WERI-Rb-1 (cell line): ENCODE measurements around the gene COX19.
A peak's percentile ranks its signal among the peaks of the same experiment; 100 is the strongest.

Source experiments
- DNase-seq: peaks from one replicate; pipeline ENCODE4 v3.0.0-alpha.2; 2020
- H3K27ac ChIP-seq: fragments of 250-450 bp; sonication (Bioruptor Pico); 2 replicates; pipeline ENCODE4 v1.5.1; 2020; ENCODE audit warnings: mild to moderate bottlenecking, moderate library complexity
- H3K27me3 ChIP-seq: fragments of 250-450 bp; sonication (Bioruptor Pico); 2 replicates; pipeline ENCODE4 v1.5.1; 2021; ENCODE audit warnings: mild to moderate bottlenecking, low read depth, moderate library complexity; ENCODE audit not compliant: insufficient read depth, severe bottlenecking
- H3K36me3 ChIP-seq: fragments of 250-450 bp; sonication (Bioruptor Pico); 2 replicates; pipeline ENCODE4 v1.5.1; 2020; ENCODE audit warnings: mild to moderate bottlenecking, moderate library complexity
- H3K4me3 ChIP-seq: 2 replicates; pipeline ENCODE4 v1.5.1; 2011; ENCODE audit warnings: low read depth, mild to moderate bottlenecking, control low read depth, low read length
- H3K9me3 ChIP-seq: fragments of 250-450 bp; sonication (Bioruptor Pico); 2 replicates; pipeline ENCODE4 v1.5.1; 2021; ENCODE audit warnings: mild to moderate bottlenecking, moderate library complexity; ENCODE audit not compliant: severe bottlenecking
- CTCF ChIP-seq: IDR thresholded peaks from 2 replicates; pipeline ENCODE4 v1.5.1; 2011; ENCODE audit warnings: low read depth, mild to moderate bottlenecking, control low read depth, inconsistent platforms, low read length

COX19 gene, protein sequence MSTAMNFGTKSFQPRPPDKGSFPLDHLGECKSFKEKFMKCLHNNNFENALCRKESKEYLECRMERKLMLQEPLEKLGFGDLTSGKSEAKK

GRCh38 chr7:974820-975681 is at the start of gene COX19:
COX19 (minus strand) TSS chr7:975549; CDS start chr7:975509, 40 bp downstream.
- peak within 1 kb of the TSS; percentile 98 for H3K4me3 ChIP-seq
- no peaks in the 10 kb centered on the region for H3K9me3 ChIP-seq
- no peaks in the 10 kb centered on the region for H3K27me3 ChIP-seq
- no peak for TF ChIP-seq CTCF
- H3K27ac ChIP-seq: peak within 1 kb of the TSS; percentile 88
- DNase-seq: peak; percentile 86
- H3K36me3 ChIP-seq: peaks cover 35% of the 10 kb centered on the region

DNA sequence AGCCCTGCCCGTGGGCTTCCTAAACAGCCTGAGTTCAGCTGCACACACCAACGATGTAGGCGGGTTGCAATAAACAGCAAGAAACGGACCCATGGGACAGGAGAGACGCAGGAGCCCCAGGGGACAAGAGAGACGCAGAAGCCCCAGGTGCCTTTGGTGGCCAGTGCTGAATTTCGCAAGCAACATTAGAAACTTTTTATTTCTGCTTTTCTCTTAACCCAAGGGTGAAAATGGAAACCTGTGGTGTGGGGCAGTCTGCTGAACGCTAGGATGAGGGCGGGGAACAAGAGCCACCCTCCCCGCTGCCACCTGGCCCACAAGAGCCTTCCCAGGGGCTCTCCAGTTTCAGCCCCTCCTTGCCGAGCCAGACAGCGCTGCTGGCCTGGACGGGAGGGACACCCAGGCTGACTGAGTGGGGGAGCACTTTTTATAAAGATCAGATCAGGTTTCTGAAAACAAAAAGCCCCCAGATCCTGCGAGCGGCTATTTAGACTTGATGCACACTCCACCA is 49.0 kb upstream of the COX19 start:
- Histone ChIP-seq H3K27me3 (no peaks in the 10 kb centered on the region), H3K27ac (no peak overlapping the region), H3K9me3 (no peaks in the 10 kb centered on the region), H3K36me3 (peaks cover 37% of the 10 kb centered on the region), H3K4me3 (no peak overlapping the region)
- TF ChIP-seq CTCF: no peak
- DNase-seq: no peak

DNA sequence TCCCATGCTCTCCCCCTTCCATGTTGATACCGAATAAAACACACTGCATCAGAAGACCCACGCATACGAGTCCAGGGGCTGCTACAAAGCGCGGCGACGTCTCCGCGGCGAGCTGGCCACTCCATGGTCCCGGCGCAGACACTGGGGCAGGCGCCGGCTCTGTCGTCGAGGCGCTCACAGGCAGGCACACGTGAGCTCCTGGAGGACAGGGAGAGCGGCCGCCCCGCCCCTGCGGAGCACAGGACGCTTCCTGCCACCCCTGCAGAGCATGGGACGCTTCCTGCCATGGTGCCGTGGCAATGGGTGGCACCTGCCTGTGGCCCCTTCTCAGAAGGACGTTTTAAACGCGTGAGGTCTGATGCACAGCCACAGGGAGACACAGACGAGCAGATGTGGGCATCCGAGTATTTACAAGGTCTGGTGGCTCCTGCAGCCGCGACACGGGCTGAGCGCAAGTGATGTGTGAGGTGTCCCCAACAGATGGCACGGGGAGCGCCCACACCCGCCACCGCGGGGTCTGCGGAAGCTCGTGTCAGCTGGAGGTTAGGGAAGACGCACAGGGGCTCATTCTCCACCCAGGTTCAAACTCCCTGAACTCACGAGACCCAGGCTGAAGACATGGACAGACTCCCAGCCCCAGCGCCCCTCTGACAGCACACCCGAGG is 47.6 kb upstream of the COX19 start:
- H3K36me3 ChIP-seq: peaks cover 40% of the 10 kb centered on the region
- H3K9me3 ChIP-seq: no peaks in the 10 kb centered on the region
- DNase-seq: no peak
- H3K27ac ChIP-seq: no peak overlapping the region
- no peak overlapping the region for H3K4me3 ChIP-seq
- no peaks in the 10 kb centered on the region for H3K27me3 ChIP-seq
- TF ChIP-seq CTCF: no peak

DNA sequence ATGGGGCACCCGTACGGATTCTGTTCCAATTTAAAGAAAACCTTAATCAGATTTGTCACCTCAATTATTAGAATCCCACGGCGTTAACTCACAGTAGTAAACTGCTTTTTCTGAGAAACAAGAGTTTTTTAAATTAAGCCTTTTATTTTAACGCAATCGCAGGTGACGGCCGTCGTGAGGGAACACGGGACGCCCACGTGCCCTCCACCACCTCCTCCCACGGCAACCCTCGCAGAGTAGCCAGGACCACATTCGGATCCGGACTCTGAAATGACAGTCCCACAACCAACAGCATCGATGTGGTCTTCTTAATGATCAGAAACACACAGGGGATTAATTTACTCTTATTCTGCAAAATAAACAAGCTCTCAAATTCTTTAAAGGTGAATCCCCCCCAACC is 47.0 kb upstream of the COX19 start:
- Histone ChIP-seq H3K4me3 (no peak overlapping the region), H3K27ac (no peak overlapping the region), H3K27me3 (no peaks in the 10 kb centered on the region), H3K9me3 (no peaks in the 10 kb centered on the region), H3K36me3 (peaks cover 40% of the 10 kb centered on the region)
- DNase-seq: no peak
- no peak for TF ChIP-seq CTCF

DNA sequence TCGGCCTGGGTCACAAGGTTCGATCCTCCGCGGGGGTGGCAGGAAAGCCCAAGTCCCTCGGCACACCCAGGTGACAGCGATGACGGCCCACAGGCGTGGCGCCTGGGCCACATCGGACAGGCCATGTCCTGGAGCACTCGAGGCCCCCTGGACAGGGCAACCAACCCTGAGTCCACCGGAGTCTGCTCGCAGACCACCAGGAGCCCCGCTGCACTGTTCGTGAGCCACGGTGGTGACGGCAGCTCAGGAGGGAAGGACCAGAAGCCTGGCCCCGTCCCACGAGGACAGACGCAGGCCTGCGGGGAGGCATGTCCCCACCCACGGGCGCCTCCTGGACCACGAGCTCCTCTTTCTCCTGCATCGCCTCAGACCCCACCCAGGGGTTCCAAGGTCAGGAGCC is 46.6 kb upstream of the COX19 start:
- H3K36me3 ChIP-seq: peaks cover 40% of the 10 kb centered on the region
- no peak overlapping the region for H3K27ac ChIP-seq
- TF ChIP-seq CTCF: no peak
- H3K4me3 ChIP-seq: no peak overlapping the region
- H3K9me3 ChIP-seq: no peaks in the 10 kb centered on the region
- DNase-seq: no peak
- no peaks in the 10 kb centered on the region for H3K27me3 ChIP-seq
